ENCODE data around the gene GMPPA.

The GMPPA gene

GRCh38 chr2:219486380-219486959, 12.2 kb upstream of the GMPPA start:
- peak; percentile 43 for DNase-seq

- no peak for DNase-seq
Measured at GRCh38 chr2:219488149-219488843, 10.4 kb upstream of the GMPPA start.

GRCh38 chr2:219488844-219489194, 9.9 kb upstream of the GMPPA start:
- no peak for DNase-seq

- no peak for DNase-seq
Measured at GRCh38 chr2:219489315-219489714, 9.4 kb upstream of the GMPPA start.

DNA sequence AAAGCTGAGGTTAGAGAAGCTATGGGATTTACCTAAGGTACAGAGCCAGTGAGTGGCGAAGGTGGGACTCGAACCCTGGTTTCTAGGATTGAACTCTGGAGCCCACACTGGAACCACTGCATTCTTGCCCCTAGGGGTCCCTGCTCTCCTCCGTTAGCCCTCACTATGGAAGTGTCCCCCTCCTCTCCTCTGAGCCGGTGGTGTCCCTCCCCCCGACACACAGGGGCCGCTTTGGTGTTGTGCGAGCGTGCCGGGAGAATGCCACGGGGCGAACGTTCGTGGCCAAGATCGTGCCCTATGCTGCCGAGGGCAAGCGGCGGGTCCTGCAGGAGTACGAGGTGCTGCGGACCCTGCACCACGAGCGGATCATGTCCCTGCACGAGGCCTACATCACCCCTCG, 8.5 kb upstream of the GMPPA start:
- no peak for DNase-seq

DNA sequence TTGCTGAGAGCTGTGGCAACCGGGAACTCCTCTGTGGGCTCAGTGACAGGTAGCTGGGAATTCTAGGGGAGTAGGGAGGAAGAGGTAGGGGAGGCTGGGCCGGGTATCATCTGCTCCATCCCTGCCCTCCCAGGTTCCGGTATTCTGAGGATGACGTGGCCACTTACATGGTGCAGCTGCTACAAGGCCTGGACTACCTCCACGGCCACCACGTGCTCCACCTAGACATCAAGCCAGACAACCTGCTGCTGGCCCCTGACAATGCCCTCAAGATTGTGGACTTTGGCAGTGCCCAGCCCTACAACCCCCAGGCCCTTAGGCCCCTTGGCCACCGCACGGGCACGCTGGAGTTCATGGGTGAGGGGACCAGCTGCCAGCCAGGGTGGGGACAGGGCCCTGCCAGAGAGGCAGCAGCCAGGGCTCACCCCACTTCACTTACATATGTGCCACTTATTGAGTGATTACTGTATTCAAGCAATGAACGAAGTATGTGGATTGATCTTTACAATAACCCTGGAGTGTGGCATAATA, 8.0 kb upstream of the GMPPA start:
- no peak for DNase-seq

GRCh38 chr2:219491278-219491963, 7.3 kb upstream of the GMPPA start:
- DNase-seq: no peak

DNA sequence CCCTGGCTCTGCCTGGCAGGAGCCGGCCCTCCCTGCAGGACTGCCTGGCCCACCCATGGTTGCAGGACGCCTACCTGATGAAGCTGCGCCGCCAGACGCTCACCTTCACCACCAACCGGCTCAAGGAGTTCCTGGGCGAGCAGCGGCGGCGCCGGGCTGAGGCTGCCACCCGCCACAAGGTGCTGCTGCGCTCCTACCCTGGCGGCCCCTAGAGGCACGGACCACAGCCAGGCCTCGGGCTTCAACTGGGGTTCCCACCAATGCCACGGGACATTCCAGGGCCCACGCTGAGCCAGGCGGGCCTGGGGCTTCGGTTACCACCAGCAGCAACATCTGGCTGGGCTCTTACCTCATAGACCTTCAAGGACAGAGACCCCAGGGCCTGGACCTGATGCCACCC, 6.1 kb upstream of the GMPPA start:
- DNase-seq: no peak

- no peak for DNase-seq
Measured at GRCh38 chr2:219493086-219493485, 5.6 kb upstream of the GMPPA start.

DNA sequence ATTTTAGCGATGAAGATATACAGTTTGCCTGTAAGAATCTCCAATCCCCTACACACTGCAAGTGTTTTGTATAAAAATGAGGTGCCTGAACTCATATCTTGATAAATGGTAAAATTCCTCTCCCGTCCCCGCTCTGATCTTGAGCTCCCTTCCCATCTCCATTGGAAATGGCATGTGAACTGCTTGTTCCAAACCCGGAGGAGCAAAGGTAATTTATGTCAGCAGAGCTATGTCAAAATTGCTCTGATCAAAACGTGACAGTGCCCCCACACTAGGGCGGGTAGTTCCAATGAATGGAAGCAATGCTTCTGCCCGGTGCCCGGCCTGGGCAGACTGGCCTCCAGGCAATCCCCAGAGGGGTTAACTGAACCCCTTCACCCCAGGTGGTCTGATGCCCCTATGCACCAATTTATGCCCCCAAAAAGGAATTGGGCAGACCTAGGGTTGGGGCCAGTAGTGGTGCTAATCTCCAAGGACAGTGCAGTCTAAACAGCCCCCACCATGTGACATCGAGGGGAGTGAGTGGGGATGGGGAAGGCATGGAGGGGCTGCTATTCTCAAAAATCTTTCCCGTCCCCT, 3.6 kb upstream of the GMPPA start:
- no peak for DNase-seq

DNA sequence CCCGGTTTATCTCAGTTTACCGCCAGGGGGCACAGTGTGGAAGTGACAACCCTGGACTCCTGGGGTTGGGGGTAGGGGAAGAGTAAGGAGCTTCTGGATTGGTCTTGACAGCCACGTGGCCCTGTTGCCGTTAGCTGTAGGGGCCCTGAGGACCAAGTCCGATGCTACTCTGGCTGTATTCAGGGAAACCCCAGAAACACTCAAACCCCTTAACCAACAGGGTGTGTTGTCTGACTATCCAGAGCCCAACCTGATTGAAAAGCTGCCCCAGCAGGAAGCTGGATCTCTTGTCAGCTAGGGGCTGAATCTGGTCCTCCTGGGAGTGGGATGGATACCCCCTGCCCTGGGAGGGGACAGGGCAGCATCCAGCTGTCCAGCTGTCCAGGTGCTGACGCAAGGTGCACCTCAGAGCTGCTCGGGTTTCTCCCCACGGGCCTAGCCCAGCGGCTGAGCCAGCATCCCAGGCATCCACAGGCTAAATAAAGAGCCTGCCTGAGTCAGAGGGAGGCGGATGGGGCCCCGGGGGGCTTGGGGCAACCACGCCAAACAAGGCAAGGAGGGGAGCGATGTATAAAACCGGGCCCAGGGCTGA, 3.1 kb upstream of the GMPPA start:
- DNase-seq: peak; percentile 38

GRCh38 chr2:219496247-219496824, 2.4 kb upstream of the GMPPA start:
- no peak for DNase-seq

- no peak for DNase-seq
Measured at GRCh38 chr2:219496825-219497494, 1.7 kb upstream of the GMPPA start.

DNA sequence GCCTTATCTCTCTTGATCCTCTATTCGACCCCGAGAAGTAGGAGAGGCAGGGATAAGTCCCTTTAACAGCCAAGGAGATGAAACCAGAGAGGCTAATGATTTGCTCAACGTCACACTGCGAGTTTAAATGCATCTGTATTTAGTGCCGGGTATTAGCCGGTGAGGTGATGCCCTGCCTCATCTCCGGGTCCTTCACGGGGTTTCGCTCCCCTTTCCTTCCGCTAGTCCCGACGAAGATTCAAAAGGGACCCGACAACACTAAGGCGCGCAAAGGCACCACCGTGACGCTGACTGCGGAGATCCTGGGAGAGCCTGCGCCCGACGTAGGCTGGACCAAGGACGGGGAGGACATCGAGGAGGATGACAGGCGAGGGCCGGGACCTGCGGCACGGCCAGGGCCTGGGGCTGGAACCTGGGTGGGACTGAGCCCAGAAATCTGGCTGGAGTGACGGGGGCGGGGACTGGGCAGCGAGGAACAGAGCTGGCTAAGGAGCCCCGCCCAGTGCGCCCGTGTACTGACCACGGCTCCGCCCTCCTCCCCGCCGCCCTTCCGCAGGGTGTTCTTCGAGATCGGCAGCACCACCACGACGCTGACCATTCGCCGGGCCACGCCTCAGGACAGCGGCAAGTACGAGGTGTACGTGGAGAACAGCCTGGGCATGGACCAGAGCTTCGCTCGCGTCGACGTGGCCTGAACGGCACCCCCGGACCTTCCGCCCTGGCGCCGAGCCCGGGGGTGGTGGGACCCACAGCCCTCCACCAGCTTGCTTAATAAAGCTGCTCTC, 1.0 kb upstream of the GMPPA start:
- DNase-seq: peak; percentile 29

- no peak for DNase-seq
Measured at GRCh38 chr2:219499058-219499307, 292 bp downstream of the GMPPA start.

- DNase-seq: no peak
Measured at GRCh38 chr2:219499555-219499954, 864 bp downstream of the GMPPA start.

DNA sequence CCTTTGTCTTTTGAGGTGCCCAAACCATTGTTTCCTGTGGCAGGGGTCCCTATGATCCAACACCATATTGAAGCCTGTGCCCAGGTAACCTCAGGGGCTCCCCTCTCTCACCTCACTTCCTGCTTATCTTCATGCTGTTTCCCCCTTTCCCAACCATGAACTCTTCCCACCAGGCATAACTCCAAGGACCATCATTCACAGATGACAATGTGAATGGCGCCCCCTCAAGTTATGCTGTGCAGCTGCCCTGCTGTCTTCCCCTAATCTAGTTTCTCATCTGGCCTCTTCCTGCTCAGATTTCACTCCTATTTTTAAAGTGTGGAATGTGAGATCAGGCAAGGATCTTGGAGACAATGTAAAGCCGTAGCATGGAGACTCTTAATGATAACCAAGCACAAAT, 1.4 kb downstream of the GMPPA start:
- no peak for DNase-seq

DNA sequence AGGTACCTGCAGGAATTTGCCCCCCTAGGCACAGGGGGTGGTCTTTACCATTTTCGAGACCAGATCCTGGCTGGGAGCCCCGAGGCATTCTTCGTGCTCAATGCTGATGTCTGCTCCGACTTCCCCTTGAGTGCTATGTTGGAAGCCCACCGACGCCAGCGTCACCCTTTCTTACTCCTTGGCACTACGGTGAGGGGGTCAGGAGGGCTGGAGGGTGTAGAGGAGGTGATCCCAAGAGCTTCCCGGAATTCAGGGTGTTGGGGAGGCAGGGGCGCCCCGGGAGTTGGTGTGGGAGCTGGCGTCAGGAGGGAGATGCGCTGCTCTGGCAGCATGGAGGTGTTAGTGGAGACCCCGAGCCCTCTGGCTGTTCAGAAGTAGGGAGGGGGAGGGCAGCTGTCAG, 3.2 kb downstream of the GMPPA start:
- DNase-seq: no peak

- DNase-seq: no peak
Measured at GRCh38 chr2:219502618-219503017, 3.9 kb downstream of the GMPPA start.

GRCh38 chr2:219505585-219505984, 6.9 kb downstream of the GMPPA start:
- no peak for DNase-seq

DNA sequence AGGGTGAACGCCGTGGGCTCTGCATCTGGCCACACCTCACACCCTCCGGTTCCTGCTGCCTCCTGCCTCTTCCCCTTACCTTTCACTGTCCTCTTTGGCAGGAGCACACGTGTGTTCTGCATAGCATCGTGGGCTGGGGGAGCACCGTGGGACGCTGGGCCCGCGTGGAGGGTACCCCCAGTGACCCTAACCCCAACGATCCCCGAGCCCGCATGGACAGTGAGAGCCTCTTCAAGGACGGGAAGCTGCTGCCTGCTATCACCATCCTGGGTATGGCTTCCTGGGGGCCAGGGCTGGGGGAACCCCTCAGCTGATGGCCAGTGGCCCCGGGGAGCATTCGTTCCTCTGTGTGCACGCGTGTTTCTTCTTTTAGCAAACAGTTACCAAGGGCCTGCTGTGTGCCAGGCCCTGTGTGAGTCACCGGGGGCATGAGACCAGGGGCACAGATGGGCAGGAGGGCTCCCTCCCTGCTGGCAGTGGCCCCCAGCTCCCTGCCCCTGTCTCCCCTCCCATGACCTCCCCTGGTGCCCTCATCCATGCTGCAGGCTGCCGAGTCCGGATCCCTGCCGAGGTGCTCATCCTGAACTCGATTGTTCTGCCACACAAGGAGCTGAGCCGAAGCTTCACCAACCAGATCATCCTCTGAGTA, 7.6 kb downstream of the GMPPA start:
- no peak for DNase-seq

Data from NCI-H510A treated with DMSO at 0.1 percent for 48 hours (cell line).